NCI-H446 treated with DMSO at 0.1 percent for 48 hours (cell line): ENCODE data around the gene TMBIM4.
"Not testable (repeated sequence)": the region's sequence is repeated elsewhere in the genome, so short reads cannot be mapped to it uniquely, and the experiment has no call there.

Source experiments
- DNase-seq: peaks from one replicate; lab custom pipeline; 2025; lab: John Stamatoyannopoulos, UW

TMBIM4 gene

GRCh38 chr12:66184822-66185221, 15.0 kb upstream of the TMBIM4 start:
- not testable (repeated sequence) for DNase-seq

DNA sequence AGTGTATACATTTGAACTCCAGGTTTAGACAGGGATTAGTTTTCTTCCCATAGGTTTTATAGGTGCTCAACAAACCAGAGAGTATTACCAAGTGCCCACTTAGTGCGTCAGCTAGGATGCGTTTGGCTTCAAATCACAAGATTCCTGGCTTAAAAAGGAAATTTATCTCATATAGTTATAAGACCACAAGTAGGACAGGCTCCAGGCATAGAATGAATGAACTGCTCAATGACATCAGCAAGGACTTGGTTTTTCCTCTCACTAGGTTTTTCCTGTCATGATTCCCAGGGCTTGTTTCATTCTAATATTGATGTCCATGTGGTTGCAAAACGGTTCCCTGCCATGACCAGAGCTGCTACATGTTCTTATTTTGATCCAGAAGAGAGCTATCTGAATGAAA, 13.2 kb upstream of the TMBIM4 start:
- DNase-seq: no peak

DNA sequence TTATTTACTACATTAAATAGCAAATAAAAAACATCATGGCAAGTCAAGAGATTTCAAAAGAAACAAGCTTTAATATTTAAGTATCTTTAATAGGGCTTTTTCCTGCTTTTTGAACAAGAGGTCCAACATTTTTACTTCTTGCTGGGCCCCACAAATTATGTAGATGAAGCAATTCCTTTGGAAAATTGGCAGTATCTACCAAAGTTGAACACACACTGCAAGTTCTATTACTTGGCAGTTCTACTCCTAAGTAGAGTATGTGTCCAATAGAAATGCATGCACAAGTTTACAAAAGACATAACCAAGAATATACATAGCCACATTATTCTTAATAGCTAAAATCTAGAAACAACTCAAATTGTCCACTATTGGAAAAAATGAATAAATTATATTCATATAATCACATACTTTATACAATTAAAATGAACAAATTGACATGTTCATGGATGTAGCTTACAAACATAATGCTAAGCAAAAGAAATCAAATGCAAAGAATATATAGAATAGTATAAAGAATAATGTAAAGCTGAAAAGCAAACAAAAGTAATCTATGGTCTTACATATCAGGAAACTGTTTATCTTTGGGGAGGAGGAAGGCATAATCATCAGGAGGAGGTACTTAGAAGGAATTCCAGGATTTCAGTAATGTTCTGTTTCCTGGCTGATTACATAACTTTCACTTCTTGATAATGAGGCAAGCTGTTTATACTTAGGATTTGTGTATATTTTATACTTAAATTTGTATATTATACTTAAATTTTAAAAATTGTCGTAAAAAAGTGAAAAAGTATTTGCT, 6.5 kb upstream of the TMBIM4 start:
- DNase-seq: no peak

DNA sequence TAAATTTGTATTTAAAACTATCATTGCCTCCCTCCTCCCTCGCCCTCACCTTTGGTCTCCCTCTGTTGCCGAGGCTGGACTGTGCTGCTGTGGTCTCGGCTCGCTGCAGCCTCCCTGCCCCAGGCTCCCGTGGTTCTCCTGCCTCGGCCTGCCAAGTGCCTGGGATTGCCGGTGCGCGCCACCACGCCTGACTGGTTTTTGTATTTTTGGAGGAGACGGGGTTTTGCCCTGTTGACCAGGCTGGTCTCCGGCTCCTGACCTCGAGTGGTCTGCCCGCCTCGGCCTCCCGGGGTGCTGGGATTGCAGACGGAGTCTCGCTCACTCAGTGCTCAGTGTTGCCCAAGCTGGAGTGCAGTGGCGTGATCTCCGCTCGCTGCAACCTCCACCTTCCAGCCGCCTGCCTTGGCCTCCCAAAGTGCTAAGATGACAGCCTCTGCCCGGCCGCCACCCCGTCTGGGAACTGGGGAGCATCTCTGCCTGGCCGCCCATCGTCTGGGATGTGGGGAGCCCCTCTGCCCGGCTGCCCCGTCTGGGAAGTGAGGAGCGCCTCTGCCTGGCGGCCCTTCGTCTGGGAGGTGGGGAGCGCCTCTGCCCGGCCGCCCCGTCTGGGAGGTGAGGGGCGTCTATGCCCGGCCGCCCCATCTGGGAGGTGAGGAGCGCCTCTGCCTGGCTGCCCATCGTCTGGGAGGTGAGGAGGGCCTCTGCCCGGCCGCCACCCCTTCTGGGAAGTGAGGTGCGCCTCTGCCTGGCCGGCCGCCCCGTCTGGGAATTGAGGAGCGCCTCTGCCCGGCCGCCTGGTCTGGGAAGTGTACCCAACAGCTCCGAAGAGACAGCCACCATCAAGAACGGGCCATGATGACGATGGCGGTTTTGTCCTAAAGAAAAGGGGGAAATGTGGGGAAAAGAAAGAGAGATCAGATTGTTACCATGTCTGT, 4.9 kb upstream of the TMBIM4 start:
- DNase-seq: not testable (repeated sequence)

DNA sequence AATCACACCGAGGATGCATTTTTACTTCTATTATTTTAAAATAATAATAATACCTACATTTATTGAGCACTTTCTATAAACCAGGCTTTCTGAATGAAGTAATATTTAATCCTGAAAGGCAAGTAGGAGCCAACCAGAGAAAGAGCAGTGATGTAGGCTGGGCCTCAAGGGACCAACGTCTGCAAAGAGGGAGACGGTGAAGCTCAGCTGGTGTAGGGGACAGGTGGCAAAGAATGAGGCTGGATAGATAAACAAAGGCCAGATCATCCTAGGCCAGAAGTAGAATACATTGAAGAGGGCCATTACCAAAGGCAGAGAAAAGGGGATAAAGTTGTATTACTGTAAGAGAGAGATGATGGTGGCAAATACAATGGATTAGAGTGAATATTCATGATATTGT, 810 bp upstream of the TMBIM4 start:
- DNase-seq: no peak

DNA sequence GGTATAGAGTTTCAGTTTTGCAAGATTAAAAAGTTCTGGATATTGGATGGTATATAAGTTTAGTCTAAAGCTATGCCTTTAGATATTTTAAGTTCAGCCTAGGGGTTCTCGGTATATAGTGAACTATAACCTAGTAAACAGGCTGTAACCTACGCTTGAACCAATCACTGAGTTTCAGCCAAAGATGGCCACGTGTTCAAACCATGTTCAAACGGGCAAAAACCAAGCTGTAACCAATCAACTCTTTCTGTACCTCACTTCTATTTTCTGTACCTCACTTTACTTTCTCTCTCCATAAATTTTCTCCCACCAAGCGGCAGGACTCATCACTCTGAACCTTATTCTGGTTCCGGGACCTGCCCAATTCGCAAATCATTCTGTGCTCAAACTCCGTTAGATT, 1.4 kb downstream of the TMBIM4 start:
- DNase-seq: no peak

DNA sequence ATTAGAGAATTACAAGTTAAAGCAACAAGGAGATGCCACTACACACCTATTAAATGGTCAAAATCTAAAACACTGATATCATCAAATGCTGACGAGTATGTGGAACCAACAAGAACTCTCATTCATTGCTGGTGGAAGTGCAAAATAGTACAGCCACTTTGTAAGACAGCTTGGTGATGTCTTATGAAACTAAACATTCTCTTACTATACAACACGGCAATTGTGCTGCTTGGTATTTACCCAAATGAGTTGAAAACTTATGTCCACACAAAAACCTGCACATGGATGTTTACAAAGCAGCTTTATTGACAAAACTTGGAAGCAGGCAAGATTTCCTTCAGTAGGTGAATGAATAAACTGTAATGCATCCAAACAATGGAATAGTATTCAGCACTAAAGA, 3.2 kb downstream of the TMBIM4 start:
- no peak for DNase-seq

- DNase-seq: no peak
These were observed 4.7 kb downstream of the TMBIM4 start for GRCh38 chr12:66165141-66165540.

- DNase-seq: no peak
These were observed 5.4 kb downstream of the TMBIM4 start for GRCh38 chr12:66164349-66164821.

DNA sequence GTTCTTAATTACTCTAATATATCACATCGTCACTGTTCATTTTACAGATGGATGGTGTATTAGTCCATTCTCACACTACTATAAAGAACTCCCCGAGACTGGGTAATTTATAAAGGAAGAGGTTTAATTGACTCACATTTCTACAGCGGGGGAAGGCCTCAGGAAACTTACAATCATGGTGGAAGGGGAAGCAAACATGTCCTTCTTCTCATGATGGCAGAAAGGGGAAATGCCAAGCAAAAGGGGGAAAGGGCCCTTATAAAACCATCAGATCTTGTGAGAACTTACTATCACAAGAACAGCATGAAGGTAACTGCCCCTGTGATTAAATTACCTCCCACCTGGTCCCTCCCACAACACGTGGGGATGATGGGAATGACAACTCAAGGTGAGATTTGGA, 6.5 kb downstream of the TMBIM4 start:
- no peak for DNase-seq

- no peak for DNase-seq
These were observed 7.1 kb downstream of the TMBIM4 start for GRCh38 chr12:66162701-66163100.

DNA sequence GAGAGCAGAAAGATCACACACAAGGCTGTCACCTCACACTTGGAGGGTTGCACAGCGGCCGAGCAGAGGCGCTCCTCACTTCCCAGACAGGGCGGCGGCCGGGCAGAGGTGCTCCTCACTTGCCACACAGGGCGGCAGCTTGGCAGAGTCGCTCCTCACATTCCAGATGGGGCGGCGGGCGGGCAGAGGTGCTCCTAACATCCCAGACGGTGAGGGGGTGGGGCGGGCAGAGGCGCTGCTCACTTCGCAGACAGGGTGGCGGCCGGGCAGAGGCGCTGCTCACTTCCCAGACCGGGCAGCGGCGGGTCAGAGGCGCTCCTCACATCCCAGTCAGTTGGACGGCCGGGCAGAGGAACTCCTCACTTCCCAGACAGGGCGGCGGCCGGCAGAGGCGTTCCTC, 9.1 kb downstream of the TMBIM4 start:
- DNase-seq: no peak

DNA sequence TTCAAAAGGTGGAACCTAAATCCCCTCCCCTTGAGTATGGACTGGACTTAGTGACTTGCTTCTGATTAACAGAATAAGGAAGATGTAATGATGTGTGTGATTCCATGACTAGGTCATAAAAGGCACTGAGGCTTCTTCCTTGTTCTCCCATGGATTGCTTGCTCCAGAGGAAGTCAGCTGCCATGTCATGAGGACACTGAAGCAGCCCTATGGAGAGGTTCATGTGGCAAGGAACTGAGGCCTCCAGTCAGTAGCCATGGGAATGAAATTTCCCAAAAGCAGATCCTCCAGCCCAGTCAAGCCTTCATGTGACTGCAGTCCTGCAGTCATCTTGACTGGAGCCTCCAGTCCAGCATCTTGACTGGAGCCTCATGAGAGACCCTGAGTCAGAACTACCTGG, 10.7 kb downstream of the TMBIM4 start:
- no peak for DNase-seq

DNA sequence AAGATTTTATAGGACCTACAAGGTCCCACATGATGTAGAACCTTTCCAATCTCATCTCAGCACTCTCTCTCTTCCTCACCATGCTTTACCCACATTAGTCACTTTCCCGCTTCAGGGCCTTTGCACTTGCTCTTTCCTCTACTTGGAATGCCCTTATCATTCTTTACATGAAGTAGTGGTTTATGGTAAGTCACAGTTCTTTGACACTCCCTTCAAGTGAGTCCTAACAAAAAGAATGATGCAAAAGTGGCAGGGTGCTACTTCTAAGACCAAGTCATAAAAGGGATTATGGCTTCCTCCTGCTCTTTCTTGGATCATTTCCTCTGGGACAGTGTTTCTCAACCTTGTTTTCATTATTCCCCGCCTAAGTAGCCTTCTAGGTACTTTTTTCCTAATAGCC, 13.1 kb downstream of the TMBIM4 start:
- DNase-seq: no peak

GRCh38 chr12:66154776-66155175, 15.0 kb downstream of the TMBIM4 start:
- no peak for DNase-seq

DNA sequence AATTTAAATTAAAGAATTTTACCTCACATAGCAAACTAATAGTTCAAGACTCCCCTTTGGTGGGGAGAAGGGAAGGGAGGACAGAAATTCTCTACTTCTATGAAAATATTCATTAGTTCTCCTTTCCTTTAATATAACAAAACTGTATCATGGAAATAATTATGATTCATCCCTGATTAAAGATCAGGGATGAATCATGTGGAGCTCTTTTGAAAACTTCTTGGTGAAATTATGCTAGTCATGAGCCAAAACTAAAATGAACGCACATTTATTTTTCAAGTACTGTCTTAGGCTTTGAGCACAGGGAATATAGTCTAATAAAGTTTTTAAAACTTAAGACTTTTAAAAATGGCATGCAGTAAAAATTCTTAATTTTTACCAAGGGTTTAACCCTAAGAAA, 17.1 kb downstream of the TMBIM4 start:
- no peak for DNase-seq

- DNase-seq: no peak
These were observed 19.9 kb downstream of the TMBIM4 start for GRCh38 chr12:66149702-66150398.

DNA sequence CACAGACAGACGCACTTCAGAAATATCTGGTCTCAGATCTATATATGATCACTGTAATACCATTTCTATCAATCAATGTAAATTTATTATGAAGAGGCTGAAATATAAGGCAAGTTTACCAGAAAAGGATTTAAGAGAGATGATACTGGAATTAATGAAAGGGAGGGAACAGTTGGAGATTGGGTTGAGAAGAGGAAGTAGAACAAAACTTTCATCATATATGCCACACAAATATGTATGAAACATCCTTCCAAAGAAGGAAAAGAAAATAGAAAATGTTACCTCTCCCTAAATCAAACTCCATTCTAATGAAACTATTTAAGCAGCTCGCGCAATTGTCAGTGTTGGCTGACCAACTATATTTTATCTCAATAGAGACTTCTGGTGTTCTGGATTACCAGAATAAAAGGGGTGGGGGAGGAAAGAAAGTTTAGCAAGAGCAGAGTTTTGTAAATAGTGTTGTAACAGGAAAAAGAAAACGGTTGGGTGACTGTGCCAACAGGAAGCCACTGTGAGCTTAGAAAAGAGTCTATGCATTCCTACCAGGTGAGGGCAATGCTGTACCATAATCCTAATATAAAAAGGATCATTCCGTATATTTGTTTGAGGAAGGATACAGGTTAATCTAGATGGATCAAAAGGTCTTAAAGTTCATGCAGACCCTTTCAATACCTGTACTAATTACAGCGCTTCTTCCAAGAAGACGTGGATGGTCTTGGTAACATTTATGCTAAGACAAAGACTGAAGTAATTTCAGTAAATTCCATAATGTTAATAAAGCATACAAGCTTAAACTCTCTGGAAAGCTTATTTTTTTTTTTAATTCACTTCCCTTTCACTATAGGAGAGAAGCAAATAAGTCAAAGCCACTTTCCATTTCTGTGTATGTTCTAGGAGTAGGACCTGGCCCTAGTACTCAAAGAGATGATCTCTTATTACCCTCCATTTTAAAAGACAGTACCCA, 24.7 kb downstream of the TMBIM4 start:
- DNase-seq: no peak

DNA sequence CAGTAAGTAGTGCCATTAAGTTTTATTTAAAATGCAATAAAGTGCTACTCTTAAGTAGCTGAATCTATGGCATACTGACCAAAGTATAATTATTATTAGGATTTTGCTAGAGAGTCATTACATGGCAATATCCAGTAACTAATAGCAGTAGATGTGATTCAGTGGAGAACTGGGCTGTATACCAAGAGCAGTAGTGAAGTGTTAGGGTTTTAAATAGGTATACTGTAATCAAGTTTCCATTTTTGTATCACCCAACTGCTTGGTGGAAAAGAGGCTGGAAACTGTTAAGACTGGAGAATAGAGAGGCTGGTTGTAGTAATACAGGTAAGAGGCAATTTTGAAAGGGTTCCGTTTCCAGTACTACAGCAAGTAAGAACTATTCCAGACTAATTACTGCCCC, 25.9 kb downstream of the TMBIM4 start:
- no peak for DNase-seq

- no peak for DNase-seq
These were observed 27.0 kb downstream of the TMBIM4 start for GRCh38 chr12:66142826-66143225.

DNA sequence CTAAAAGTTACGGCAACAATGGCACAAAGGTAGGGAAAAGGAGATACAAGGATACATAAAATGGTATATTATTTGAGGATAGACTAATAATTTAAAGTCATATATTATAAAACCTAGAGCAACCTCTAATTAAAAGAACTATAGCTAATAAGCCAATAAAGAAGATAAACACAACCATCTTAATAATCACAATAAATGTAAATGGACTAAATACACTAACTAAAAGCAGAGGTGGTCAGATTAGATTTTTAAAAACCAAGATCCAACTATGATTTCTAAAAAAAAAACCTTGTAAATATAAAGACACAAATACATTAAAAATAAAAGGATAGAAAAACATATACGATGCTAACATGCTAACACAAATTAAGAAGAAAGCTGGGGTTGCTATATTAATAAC, 28.5 kb downstream of the TMBIM4 start:
- DNase-seq: no peak
